HG03439 (cell line): ENCODE measurements around the gene DAND5.
A peak's percentile ranks its signal among the peaks of the same experiment; 100 is the strongest.
"Not testable (repeated sequence)": the region's sequence is repeated elsewhere in the genome, so short reads cannot be mapped to it uniquely, and the experiment has no call there.

Source experiments
- ATAC-seq: cut with Tn5 transposase; IDR thresholded peaks from one replicate; pipeline ENCODE4 v1.9.1; 2021; ENCODE audit warnings: mild to moderate bottlenecking, moderate library complexity; ENCODE audit not compliant: unreplicated experiment

DAND5 gene

GRCh38 chr19:12965017-12965811 is 4.2 kb upstream of the DAND5 start:
- peak; percentile 84 for ATAC-seq

GRCh38 chr19:12965812-12966135 is 3.6 kb upstream of the DAND5 start:
- ATAC-seq = no peak

- ATAC-seq = no peak
Observed at GRCh38 chr19:12967907-12968306, 1.5 kb upstream of the DAND5 start.

- no peak for ATAC-seq
Observed at GRCh38 chr19:12970070-12970820, 869 bp downstream of the DAND5 start.

GRCh38 chr19:12973236-12973635 is 3.9 kb downstream of the DAND5 start:
- no peak for ATAC-seq

GRCh38 chr19:12974301-12975220 is 5.2 kb downstream of the DAND5 start:
- ATAC-seq = no peak

GRCh38 chr19:12975221-12975741 is 5.9 kb downstream of the DAND5 start:
- ATAC-seq = no peak

- not testable (repeated sequence) for ATAC-seq
Observed at GRCh38 chr19:12976109-12976508, 6.7 kb downstream of the DAND5 start.

GRCh38 chr19:12979974-12980373 is 10.6 kb downstream of the DAND5 start:
- no peak for ATAC-seq

GRCh38 chr19:12982648-12983047 is 13.3 kb downstream of the DAND5 start:
- no peak for ATAC-seq

GRCh38 chr19:12983091-12983490 is 13.7 kb downstream of the DAND5 start:
- no peak for ATAC-seq

GRCh38 chr19:12983542-12984142 is 14.3 kb downstream of the DAND5 start:
- ATAC-seq = no peak

- ATAC-seq = no peak
Observed at GRCh38 chr19:12984143-12984627, 14.8 kb downstream of the DAND5 start.

- ATAC-seq = no peak
Observed at GRCh38 chr19:12984683-12985048, 15.3 kb downstream of the DAND5 start.

GRCh38 chr19:12985049-12985776 is 15.8 kb downstream of the DAND5 start:
- ATAC-seq = no peak

GRCh38 chr19:12986726-12987125 is 17.4 kb downstream of the DAND5 start:
- ATAC-seq = no peak

- no peak for ATAC-seq
Observed at GRCh38 chr19:12987190-12987589, 17.8 kb downstream of the DAND5 start.

GRCh38 chr19:12987781-12988180 is 18.4 kb downstream of the DAND5 start:
- ATAC-seq = no peak

GRCh38 chr19:12990431-12990830 is 21.1 kb downstream of the DAND5 start:
- ATAC-seq = no peak

GRCh38 chr19:12990853-12991252 is 21.5 kb downstream of the DAND5 start:
- ATAC-seq = no peak
